Bladder microvascular endothelial cell (primary cell): Measurements from ENCODE around the gene ARHGAP25. TPM values are rescaled to one million over a fixed set of nuclear protein-coding genes. Genes with fewer than 3 reads are reported as not detected.

Experiments
- total RNA-seq: library from RNA; depleted of rRNA; stranded (reverse); fragments of >200 nt; gene quantifications from 2 replicates; pipeline ENCODE4 v1.2.3, GENCODE V29; 2014

The ARHGAP25 gene
- 10.4 and 11.7 TPM in 2 replicates for total RNA-seq

DNA sequence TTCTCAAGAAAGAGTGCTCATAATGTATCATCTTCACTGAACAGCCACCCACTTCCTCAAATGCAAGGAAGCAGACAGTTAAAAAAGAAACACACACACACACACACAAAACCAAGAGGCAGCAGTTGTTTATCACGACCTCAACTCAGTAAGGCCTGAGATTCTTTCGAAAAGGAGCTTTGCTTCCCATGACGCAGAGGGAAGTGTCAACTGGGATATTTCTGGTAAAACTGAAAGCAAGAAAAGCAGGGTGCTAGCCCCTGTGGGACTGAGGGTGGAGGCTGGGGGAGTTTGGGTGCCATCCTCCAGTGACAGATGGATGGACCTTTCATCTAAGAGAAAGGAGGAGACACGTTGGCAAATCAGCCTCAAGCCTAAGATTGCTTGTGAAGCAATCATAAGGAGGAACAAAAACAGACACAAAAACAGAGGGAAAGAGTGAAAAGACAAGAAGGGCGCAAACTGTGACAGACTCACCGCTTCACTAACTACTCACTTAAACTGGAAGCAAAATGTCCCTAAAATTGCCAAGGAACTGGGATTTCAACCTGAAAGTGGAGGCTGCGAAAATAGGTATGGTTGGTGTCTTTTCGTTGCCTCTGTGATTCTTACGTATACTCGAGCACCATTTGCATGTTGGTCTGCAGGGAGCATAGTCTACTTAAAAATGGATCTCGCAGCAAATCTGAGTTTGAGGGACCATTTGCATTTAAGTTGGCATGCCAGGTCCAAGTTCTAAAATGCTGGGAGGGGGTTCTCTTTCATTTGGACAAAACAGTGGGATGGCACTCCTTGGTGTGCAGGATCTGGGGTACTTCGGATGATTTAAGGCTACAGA is at the start of gene ARHGAP25:
Gene ARHGAP25, plus strand, starts transcription at position 124 of the 838 bp plus-strand sequence. Its CDS starts 389 bp downstream, at position 513.

DNA sequence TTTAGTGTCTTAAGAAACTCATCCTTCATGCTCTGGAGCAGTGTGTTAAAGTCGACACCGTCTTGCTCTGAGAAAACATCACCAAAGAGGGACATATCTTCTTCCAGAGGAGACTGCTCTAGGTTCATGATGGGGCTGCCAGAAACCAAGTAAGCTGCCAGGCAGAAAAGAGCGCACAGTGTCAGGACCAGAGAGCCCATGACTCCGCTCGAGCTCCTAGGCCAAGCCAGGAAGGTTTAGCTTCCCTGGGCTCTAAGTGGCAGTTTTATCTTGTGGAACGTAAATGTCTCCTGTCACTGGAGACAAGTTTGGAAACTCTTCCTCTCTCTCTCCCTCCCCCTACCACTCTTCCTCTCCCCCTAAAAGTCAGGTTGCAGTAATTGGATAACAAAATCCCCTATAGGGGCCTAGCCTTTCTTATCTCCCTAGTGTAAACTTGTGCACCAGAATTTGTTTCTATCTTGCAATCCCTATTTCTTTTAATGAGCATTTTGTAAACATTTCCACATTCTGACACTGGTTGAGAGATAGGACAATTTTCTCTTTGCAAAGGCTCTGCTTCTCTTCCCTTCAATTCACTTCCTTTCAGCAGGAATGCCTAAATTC is 136.7 kb downstream of the ARHGAP25 start, which contains the start of gene BMP10:
Gene BMP10, minus strand, starts transcription at position 239 of the 606 bp plus-strand sequence. Its CDS starts 39 bp downstream, at position 200.

Other genes with a start within 250 kb of the ARHGAP25 start
- gene PROKR1, start 91.2 kb upstream of the ARHGAP25 start, total RNA-seq: not detected in 2 replicates
- not detected in 2 replicates for gene BMP10, start 136.6 kb downstream of the ARHGAP25 start, total RNA-seq
- not detected in 2 replicates for gene GKN2, start 218.1 kb downstream of the ARHGAP25 start, total RNA-seq
- gene GKN1, start 239.8 kb downstream of the ARHGAP25 start, total RNA-seq: not detected in 2 replicates